Activated CD8-positive, alpha-beta memory T cell treated with anti-CD3 and anti-CD28 coated beads for 48 hours (primary cell): Measurements from ENCODE around the gene PAPOLB.

Experiments
- DNase-seq, 3 experiments: peaks; one replicate each; pipeline ENCODE4 v3.0.0-alpha.2; 2020; ENCODE audit warnings: low read depth in 2 of 3, low spot score in 2 of 3

Gene PAPOLB

DNA sequence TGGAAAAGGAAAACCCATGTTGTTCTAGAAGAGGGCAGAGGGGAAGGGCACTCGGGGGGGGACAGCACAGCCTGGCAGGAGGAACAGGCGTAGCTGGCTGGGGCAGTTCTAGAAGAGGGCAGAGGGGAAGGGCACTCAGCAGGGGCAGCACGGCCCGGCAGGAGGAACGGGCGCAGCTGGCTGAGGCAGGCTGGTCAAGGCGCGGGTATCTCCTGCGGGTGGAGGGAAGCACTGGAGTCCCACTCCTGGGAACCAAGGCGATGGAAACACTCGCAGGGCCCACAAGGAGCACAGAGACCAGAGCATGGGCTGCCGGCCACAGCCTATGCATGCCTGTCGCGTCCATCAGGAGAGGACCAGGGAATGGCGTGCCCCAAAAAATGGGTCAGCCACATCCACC is 36.7 kb downstream of the PAPOLB start:
- no peak for DNase-seq

DNA sequence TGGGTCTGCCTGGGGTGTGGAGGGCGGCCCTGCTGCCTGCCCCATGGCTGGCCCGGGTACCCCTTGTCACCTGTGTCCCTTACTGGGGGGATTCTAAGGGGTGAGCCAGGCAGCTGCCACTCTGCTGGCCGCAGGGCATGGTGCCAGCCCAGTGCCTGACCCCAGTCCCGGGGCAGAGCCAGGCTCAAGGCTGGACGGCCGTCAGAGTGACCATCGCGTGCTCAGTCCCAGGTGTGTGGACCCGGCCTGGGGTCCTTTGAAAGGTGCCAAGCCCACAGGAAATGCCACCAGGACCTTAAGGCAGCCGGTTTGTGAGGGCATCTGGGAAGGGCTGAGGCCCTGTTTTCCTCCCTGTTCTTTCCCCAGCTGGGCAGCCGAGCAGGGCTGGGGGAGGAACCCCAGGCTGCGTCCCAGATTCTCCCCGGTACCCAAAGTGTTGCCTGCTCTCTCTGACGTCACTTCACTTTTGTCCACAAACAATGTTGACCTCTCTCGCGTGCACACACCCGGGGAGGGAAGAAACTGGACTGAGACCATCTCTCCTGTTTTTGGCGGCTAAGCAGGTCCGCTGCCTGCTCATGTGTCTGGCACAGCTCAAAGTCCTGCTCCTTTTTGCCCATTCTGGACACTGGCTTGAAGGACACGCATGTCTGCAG is 37.6 kb downstream of the PAPOLB start:
- DNase-seq: no peak

DNA sequence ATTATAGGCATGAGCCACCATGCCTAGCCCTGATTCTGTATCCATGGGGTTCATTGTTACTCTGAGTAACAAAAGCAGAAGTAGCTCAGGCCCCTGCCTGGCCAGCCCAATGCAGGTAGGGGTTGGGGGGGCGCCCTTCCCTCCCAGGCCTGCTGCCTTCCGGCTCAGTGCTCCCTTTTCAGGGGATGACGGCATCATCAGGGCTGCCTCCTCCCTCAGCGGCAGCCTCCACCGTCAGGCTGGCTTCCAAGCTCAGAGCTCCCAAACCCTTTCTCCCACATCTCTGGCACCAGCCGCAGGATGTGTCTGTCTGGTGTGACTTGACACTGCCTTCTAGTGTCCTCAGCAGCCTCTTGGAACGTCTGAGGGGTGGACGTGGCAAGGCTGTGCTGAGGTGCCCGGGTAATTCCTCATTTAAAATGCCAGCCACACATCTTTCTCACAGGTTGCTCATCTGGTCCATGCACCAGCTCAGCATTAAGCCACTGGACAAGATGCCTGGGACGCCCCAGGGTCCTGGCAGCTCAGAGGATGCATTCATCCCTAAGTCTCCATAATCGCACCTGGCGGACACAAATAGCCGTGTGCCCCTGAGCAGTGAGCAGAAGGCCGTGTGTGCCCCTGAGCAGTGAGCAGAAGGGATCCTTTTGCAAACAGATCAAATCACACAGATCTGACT is 38.2 kb downstream of the PAPOLB start:
- no peak for DNase-seq

DNA sequence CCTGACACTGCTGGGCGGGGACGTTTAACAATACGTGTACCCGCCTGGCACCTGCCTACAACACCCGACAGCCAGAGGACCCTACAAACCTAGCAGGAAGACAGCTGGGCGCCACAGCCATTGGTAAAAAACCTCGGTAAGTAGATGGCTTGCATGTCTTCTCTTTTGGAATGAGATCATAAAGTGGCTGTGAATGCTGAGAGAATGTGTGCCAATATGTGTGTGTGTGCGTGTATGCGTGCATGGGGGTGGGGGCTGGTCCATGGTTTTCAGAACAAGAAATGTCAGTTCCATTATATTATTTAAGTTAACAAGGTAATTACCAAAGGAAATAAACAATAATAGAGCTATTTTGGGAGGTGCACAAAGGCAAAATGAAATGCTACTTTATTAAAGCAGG is 39.2 kb downstream of the PAPOLB start:
- no peak for DNase-seq

DNA sequence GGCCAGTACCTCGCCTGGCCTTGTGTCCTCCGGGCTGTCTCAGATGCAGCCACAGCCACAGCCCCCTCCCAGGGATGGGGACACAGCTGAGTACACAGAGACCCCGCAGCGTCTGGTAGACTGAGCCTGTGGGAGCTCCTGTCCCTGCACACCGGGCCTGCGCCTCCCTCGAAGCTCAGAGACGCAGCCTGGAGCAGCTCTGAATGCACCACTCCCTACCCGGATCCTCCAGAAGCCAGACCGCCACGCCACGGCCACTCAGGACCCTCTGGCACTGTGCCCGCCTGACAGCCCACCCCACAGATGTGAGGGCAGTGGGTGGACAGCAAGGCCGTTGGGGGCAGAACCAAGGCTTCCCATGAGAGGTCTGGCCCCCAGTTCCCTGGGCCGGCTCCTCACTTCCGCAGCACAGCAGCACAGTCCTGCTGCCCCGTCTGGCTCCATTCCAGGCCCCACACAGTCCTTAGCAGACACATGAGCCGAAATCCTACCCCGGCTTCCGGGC is 40.8 kb downstream of the PAPOLB start:
- DNase-seq: no peak

DNA sequence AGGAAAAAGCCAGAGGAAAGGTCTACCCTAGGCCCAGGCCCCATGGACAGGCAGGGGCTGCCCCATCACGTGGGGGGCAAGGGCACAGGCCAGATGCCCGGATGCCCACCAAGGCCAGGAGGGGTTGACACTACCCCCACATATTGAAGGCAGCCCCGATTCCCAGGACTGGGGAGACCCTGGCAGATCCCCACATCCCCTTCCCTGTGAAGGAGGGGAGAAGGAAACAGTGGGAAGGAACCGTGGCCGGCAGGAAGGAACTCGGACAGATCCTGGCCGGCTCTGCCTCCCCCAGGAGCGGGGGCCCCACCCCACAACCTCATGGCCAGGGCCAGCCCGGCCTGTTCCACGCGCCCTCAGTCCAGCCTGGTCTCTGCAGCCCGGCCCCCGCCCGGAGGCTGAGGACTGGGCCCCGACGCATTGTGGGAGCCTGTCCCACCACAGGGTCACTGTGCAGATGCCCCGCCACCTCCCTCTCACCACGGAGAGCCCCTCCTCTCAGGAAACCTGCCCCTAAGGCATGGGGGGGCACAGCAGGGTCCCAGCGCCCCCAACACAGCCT is 41.3 kb downstream of the PAPOLB start:
- no peak for DNase-seq

DNA sequence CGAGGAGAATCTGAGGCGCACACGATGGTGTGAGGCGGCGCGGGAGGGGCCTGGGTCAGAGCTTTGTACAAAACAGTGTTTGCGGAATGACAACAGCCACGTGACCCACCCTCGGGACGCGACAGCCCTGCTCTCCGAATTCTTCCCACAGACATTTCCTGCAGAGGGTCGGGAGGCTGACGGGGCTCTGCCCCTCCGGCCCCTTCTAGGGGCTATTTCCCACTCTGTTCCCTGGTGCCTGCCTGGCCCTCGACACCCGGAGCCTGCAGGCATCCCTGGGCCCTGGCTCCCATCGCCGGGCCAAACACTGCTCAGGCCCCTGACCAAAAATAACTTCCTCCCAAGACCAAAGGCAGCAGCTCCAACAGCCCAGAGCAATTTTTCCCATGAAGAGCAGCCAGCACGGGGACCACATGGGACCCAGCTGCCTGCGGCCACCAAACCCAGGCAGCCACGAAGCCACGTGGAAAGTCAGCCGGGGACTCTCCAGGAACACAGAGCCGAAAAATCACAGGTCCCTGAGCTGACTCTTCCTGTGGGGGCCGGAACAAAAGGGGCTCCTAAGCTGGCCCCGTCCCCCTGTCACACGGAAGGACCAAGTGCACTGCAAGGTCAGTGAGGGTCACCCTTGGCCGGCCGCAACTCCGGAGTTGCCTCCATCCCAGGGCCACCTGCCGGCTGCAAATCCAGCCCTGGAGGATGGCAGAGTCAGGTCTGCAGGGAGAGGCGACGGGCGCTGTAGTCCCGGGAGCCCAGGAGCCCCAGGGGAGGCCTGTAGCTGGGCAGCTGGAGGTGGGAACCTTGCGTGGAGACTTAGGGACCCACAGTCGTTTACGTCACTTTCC is 42.0 kb downstream of the PAPOLB start:
- DNase-seq: no peak

DNA sequence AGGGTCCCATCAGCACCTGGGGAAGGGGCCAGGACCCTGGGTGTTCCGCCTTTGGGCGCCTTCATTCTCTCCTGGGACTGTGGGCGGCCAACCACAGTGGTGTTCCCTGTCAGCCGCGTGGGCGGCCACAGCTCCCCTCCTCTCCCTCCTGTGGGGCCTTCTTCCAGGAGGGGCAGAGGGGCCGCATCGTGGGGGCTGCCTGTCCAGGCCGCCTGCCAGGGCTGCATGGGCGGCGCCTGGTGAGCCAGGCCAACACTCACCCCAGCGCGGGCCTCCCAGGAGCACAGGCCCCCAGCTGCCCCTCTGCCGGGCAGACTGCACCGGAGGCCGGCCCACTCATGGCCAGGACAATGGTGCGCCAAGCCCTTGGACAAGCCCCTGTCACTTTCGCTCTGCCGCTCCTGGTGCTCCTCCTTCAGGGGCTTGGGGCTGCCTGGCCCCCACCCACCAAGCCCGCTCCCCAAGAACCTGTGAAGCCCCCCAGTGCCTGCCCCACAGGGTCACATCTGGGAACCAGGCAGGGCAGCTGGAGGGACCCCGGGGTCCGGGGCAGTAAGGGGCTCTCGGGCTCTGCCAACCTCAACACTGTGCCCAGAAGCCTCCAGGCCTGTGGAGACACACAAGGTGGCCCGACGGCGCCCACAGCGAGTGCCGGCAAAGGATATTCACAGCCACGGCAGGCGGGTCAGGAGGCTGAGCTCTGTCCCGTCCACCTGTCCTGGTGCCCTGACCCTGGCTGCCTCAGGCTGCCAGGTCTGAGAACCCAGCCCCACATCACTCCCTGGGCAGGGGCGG is 43.6 kb downstream of the PAPOLB start:
- no peak for DNase-seq

DNA sequence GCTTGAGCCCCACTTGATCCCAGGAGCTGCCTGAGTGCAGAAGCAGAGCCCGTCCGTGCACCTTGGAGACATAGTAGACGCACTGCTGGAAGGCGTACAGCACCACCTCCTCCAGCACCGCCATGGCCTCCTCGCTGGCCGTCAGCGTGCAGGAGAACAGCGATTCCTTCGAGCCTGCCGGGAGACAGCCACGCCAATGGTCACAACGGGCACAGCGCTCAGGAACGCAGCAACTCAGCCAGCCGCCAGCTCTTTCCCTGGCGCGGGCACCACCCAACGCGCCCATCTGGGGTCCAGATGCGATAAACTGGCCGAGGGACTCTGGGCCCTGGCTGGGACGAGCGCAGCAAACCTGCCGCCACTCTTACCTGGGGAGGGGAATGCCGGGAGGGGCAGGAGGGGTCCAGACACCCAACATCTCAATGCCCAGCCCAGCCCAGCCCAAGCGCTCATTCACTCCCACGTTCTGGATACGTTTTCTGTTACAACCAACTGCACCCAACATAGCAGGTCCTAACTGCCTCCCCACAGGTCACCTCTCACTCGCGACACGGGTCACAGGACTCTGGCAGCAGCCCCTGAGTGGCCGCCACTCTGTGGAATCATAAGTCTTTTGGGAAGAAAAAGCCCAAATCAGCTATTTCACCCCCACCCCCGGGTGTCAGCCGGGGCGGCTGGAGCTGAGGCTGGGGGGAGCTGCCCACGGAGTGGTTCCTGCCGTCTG is 44.5 kb downstream of the PAPOLB start:
- DNase-seq: no peak

DNA sequence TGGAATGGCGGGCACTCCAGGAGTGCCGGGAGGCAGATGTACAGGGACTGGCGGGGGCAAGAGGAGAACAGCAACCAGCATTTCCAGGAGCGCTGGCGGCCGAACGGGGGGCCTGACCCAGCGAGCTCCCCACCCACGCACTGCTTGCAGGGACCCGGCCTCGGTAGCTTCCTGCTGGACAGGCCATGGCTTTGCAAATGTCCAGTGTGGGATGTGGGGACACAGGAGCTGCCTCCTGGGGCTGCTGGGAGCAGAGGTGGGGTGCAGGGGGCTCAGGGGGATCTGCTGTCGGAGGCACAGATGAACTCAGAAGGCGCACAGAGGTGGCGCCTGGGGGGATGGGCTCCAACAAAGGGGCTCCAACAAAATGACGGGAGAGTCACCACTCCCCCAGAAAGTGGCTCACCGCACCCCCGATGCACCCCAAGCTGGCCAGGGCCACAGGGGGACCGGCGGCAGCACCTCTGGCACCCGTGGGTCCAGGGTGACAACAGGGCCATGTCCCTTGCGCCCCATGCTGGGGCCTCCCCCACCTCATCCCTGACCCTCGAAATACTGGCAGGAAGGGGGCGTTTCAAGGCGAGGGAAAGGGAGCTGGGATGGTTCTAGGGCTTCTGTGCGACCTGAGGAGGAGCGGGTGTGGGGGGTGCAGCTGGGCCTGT is 45.3 kb downstream of the PAPOLB start:
- DNase-seq: no peak

DNA sequence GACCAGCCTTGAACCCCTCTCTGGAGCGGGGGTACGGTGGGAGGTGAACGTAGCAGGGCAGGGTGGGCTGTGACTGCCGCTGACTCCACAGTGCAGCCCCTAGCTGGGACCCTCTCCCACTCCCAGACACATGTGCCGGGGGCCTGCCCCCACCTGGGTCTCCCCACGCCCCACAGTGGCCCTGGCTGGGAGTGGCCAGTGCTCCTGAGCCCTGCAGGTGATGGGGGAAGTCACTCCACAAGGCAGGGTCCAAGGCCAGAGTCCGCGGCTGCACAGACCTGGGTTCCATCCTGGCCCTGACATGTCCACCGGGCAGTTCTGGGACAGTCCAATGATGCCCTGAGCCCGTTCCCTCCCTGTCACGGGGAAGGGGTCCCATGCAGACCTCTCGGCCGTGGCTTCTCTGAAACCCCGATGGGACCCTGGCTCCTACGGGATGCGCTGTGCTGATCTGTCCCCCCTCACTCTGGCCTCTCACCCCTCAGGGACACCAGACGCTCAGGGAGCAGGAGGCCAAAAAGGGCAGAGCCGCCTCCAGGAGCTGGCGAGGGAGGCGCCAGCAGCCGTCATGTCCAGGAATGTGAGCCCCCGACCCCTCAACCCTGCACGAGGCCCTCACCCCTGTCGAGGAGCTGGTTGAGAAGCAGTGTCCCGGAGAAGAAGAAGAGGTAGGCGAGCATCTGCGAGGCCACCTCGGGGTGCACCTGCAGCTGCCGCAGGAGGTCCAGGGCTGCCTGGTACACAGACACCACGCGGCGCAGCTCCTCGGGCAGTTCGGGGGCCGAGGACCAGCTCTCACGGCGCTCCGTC is 46.0 kb downstream of the PAPOLB start:
- DNase-seq: no peak

DNA sequence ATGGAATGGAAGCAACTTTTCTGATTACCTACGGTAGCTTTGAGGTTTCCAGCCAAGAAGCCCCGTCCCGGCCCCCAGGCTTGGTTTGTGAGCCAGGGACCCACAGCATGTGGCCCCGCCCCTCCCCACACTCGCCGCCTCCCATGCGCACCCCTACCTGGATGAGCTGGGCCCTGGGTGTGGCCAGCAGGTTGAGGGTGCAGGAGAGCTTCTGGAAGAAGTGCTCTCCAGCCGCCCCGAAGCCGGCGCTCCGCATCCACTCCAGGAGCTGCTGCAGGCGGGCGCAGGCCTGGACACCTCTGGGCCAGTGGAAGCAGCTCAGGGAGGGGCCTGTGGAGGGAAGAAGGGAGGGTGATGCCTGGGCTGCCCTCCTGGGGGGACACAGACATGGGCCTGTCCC is 46.7 kb downstream of the PAPOLB start:
- DNase-seq: no peak

DNA sequence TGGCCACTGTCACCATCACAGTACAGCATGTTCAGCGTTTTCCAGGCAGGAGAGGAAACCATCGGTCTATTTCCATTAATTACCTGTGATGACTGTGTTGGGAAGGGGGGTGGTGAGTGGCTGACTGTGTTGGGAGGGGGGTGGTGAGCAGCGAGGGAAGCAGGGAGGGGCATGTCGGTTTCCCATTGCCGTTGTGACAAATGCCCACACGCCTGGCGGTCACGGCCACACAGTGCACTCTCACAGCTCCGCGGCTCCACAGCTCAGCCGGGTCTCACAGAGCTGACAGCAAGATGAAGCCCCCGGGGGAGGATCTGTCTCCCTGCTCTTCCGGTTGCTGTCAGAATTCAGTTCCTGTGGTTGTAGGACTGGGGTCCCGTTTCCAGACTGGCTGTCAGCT is 47.4 kb downstream of the PAPOLB start:
- no peak for DNase-seq

DNA sequence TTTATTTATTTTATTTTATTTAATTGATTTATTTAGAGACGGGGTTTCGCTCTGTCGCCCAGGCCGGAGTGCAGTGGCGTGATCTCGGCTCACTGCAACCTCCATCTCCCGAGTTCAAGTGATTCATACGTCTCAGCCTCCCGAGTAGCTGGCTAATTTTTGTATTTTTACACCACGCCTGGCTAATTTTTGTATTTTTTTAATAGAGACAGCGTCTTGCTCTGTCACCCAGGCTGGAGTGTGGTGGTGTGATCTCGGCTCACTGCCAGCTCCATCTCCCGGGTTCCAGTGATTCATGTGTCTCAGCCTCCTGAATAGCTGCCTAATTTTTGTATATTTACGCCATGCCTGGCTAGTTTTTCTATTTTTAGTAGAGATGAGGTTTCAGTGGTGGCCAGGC is 52.2 kb downstream of the PAPOLB start:
- DNase-seq: no peak

DNA sequence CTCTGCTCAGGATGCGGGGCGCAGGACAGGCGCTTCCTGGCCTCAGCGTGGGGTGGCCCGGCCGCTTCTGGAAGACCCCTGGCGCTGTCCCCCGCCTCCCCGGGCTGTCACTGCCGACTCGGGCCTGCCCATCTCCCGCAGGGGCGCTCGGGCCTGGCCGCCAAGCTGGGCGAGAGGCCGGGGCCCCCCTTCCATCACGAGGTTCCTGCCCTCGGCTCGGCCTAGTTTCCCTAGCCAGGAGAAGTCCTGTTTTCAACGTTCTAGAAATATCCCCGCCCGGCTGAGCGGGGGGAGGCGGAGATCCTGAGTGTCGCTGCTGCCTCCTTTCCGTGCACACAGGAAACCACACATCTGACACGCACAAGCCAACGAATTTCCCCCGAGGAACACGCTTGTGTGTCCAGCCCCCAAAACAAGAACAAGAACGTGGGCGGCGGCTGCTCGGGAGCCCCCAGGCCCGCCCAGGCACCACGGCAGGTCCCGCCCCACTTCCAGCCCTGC is 52.7 kb downstream of the PAPOLB start:
- no peak for DNase-seq

DNA sequence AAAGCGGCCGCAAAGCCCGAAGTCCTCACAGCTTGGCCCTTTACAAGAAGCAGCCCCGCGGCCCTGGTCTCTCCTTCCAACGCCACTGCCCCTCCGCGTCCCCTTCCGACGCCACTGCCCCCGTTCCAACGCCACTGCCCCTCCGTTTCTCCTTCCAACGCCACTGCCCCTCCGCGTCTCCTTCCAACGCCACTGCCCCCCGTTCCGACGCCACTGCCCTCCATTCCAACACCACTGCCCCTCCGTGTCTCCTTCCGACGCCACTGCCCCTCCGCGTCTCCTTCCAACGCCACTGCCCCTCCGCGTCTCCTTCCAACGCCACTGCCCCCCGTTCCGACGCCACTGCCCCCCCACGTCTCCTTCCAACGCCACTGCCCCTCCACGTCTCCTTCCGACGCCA is 53.3 kb downstream of the PAPOLB start:
- no peak for DNase-seq

DNA sequence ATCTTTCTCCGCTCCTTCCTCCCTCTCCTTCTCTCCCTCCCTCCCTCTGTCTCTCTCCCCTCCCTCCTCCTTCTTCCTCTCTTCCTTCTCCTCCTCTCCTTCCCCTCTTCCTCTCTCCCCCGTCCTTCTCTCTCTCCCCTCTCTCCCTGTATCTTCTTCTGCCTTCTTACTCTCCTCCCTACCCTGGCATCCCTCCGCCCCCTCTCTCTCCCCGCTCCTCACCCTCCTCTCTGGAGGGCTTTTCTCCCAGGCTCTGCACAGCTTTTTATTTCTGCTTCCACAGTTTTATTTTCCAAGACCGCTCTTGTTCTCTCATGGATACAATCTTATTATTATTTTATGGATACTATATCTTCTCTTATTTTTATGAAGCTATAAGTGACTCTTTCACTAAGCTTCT is 53.8 kb downstream of the PAPOLB start:
- no peak for DNase-seq
